Skeletal muscle satellite cell (primary cell): ENCODE results near the gene SRRM1. TPM values are rescaled to one million over a fixed set of nuclear protein-coding genes. Genes with fewer than 3 reads are reported as not detected.

ENCODE experiments used
- small RNA-seq: library from RNA; depleted of rRNA; stranded (forward); fragments of <200 nt; gene quantifications from one replicate; pipeline ENCODE3, GENCODE V24; 2012

SRRM1 gene

Small RNAs within 50 kb of the gene (small RNA-seq; reads per million reads assigned to genes)
- gene RF00019 = not detected
